SK-N-SH (cell line): ENCODE results near the gene SP2. TPM values are rescaled to one million over a fixed set of nuclear protein-coding genes. Genes with fewer than 3 reads are reported as not detected.

Experiments
- CTCF ChIA-PET: fragments of 300-600, 350-600 bp; formaldehyde crosslinking; extraction: SDS; loops from one replicate; lab custom pipeline; 2021; lab: Yijun Ruan, JAX
- POLR2A ChIA-PET: fragments of 350-600 bp; sonication (Branson Sonifier 250); formaldehyde crosslinking; extraction: SDS; loops from one replicate; lab custom pipeline; 2020; ENCODE audit warnings: antibody characterized with exemption, inconsistent platforms; lab: Yijun Ruan, JAX
- DNase-seq: peaks from one replicate; pipeline ENCODE4 v3.0.0; 2012
- H2AFZ ChIP-seq: fragments of 200-600 bp; sonication (generic); 2 replicates; pipeline ENCODE4 v1.8.1; 2016; ENCODE audit warnings: antibody characterized with exemption, mild to moderate bottlenecking, low read depth
- H3F3A ChIP-seq: fragments of 200-600 bp; sonication (generic); replicated peaks from 2 replicates; pipeline ENCODE3; 2016; ENCODE audit warnings: antibody characterized with exemption, mild to moderate bottlenecking; ENCODE audit not compliant: insufficient read depth
- H3K27ac ChIP-seq, 2 experiments: fragments of 200-500 bp in 1 of 2; fragments of 200-600 bp in 1 of 2; sonication (Bioruptor generic) in 1 of 2; sonication (generic), shearing (Covaris generic) in 1 of 2; 2 replicates each; pipeline versions ENCODE4 v1.5.1 to v1.6.1; 2014 to 2016; ENCODE audit warnings: low read depth in 2 of 2, inconsistent platforms in 1 of 2, low read length in 1 of 2, mild to moderate bottlenecking in 1 of 2, mixed read lengths in 1 of 2
- H3K27me3 ChIP-seq: fragments of 200-600 bp; sonication (generic), shearing (Covaris generic); 2 replicates; pipeline ENCODE4 v1.6.1; 2016; ENCODE audit warnings: mixed run types; ENCODE audit not compliant: insufficient read depth
- H3K36me3 ChIP-seq, 2 experiments: fragments of 200-500 bp in 1 of 2; fragments of 200-600 bp in 1 of 2; sonication (Bioruptor generic) in 1 of 2; sonication (generic) in 1 of 2; replicated peaks in 1 of 2; 2 replicates each; pipeline versions ENCODE3 to v1.5.1; 2014 to 2016; ENCODE audit warnings: low read length in 1 of 2, mild to moderate bottlenecking in 1 of 2; ENCODE audit not compliant: insufficient read depth in 2 of 2, control insufficient read depth in 1 of 2
- H3K4me1 ChIP-seq, 2 experiments: fragments of 200-500 bp in 1 of 2; fragments of 200-600 bp in 1 of 2; sonication (Bioruptor generic) in 1 of 2; sonication (generic), shearing (Covaris generic) in 1 of 2; 2 replicates each; pipeline versions ENCODE4 v1.5.1 to v1.6.1; 2014 to 2016; ENCODE audit warnings: low read depth in 1 of 2, low read length in 1 of 2, mixed run types in 1 of 2; ENCODE audit not compliant: insufficient read depth in 2 of 2, control insufficient read depth in 1 of 2
- H3K4me2 ChIP-seq: fragments of 200-600 bp; sonication (generic), shearing (Covaris generic); 2 replicates; pipeline ENCODE4 v1.6.1; 2017; ENCODE audit warnings: mixed run types
- H3K4me3 ChIP-seq, 2 experiments: fragments of 200-500 bp in 1 of 2; fragments of 200-600 bp in 1 of 2; sonication (Bioruptor generic) in 1 of 2; sonication (generic), shearing (Covaris generic) in 1 of 2; 2 replicates each; pipeline versions ENCODE4 v1.5.1 to v1.8.1; 2014 to 2016; ENCODE audit warnings: low read depth in 2 of 2, inconsistent platforms in 1 of 2, low read length in 1 of 2, mild to moderate bottlenecking in 1 of 2, mixed read lengths in 1 of 2, moderate library complexity in 1 of 2
- H3K79me2 ChIP-seq: fragments of 200-600 bp; sonication (generic); 2 replicates; pipeline ENCODE4 v1.8.1; 2017; ENCODE audit warnings: mild to moderate bottlenecking; ENCODE audit not compliant: insufficient read depth
- H3K9ac ChIP-seq: fragments of 200-600 bp; sonication (generic); 2 replicates; pipeline ENCODE4 v1.6.1; 2017; ENCODE audit warnings: mixed run types
- H3K9me2 ChIP-seq: fragments of 200-600 bp; sonication (generic); 2 replicates; pipeline ENCODE4 v1.6.1; 2017; ENCODE audit warnings: mixed run types
- H3K9me3 ChIP-seq: fragments of 200-600 bp; sonication (generic); 2 replicates; pipeline ENCODE4 v1.6.1; 2017; ENCODE audit warnings: mixed run types, mild to moderate bottlenecking, moderate library complexity
- H4K20me1 ChIP-seq: fragments of 200-600 bp; sonication (generic); 2 replicates; pipeline ENCODE4 v1.6.1; 2017; ENCODE audit warnings: mild to moderate bottlenecking, mixed run types; ENCODE audit not compliant: insufficient read depth
- CHD2 ChIP-seq: fragments of 150-350 bp; IDR thresholded peaks from 2 replicates; pipeline ENCODE4 v1.6.1; 2018; ENCODE audit warnings: low read length; ENCODE audit not compliant: partially characterized antibody
- EZH2phosphoT487 ChIP-seq: fragments of 200-600 bp; sonication (generic); IDR thresholded peaks from 2 replicates; pipeline ENCODE4 v1.6.1; 2017; ENCODE audit warnings: low read depth, mixed run types, mild to moderate bottlenecking, antibody characterized with exemption, moderate library complexity, borderline replicate concordance
- FOSL2 ChIP-seq: IDR thresholded peaks from 2 replicates; pipeline ENCODE4 v1.4.0; 2012; ENCODE audit warnings: low read depth, mild to moderate bottlenecking, moderate library complexity, borderline replicate concordance
- FOXJ3 ChIP-seq: sonication (generic); formaldehyde crosslinking; IDR thresholded peaks from 2 replicates; pipeline ENCODE4 v1.5.1; 2020; ENCODE audit warnings: mild to moderate bottlenecking, missing genetic modification reagents
- FOXM1 ChIP-seq: IDR thresholded peaks from 2 replicates; pipeline ENCODE4 v1.4.0; 2012; ENCODE audit warnings: low read depth, mild to moderate bottlenecking
- GATA2 ChIP-seq: sonication (generic); formaldehyde crosslinking; IDR thresholded peaks from 2 replicates; pipeline ENCODE4 v1.5.0; 2020; ENCODE audit warnings: mild to moderate bottlenecking, missing genetic modification reagents
- JUND ChIP-seq: IDR thresholded peaks from 2 replicates; pipeline ENCODE4 v1.4.0; 2012
- MAX ChIP-seq: IDR thresholded peaks from 2 replicates; pipeline ENCODE4 v1.4.0; 2012; ENCODE audit warnings: low read depth
- MEF2A ChIP-seq: IDR thresholded peaks from 2 replicates; pipeline ENCODE4 v1.4.0; 2012; ENCODE audit warnings: low read depth, borderline replicate concordance
- MXI1 ChIP-seq: IDR thresholded peaks from 2 replicates; pipeline ENCODE4 v1.6.1; 2012; ENCODE audit warnings: mild to moderate bottlenecking, low read depth, low read length, improper control_type of control experiment
- NFIC ChIP-seq: IDR thresholded peaks from 2 replicates; pipeline ENCODE4 v1.4.0; 2012; ENCODE audit warnings: borderline replicate concordance
- POLR2AphosphoS5 ChIP-seq: IDR thresholded peaks from 2 replicates; pipeline ENCODE4 v1.6.1; 2012; ENCODE audit warnings: low read depth, low read length
- RCOR1 ChIP-seq: fragments of 150-350 bp; IDR thresholded peaks from 2 replicates; pipeline ENCODE4 v1.6.1; 2017; ENCODE audit warnings: antibody characterized with exemption, low read length
- RXRA ChIP-seq: IDR thresholded peaks from 2 replicates; pipeline ENCODE4 v1.4.0; 2012; ENCODE audit warnings: low read depth, mild to moderate bottlenecking, borderline replicate concordance
- SMC3 ChIP-seq: IDR thresholded peaks from 2 replicates; pipeline ENCODE4 v1.6.1; 2012; ENCODE audit warnings: low read depth, low read length, improper control_type of control experiment
- TCF12 ChIP-seq: IDR thresholded peaks from 2 replicates; pipeline ENCODE4 v1.4.0; 2012
- TEAD4 ChIP-seq: IDR thresholded peaks from 2 replicates; pipeline ENCODE4 v1.4.0; 2012; ENCODE audit warnings: mild to moderate bottlenecking, borderline replicate concordance; ENCODE audit not compliant: insufficient read depth
- YY1 ChIP-seq: IDR thresholded peaks from 2 replicates; pipeline ENCODE4 v1.4.0; 2012; ENCODE audit warnings: low read depth, mild to moderate bottlenecking
- ZBTB33 ChIP-seq: IDR thresholded peaks from 2 replicates; pipeline ENCODE4 v1.4.0; 2012; ENCODE audit warnings: low read depth, borderline replicate concordance
- WGBS: methylation state at CpG from one replicate; pipeline ENCODE4 v1.1.6; 2017; ENCODE audit warnings: low lambda C conversion rate; 5-methylcytosine and 5-hydroxymethylcytosine counted together
- polyA plus RNA-seq, 3 experiments: library from polyadenylated mRNA; depleted of rRNA; stranded (reverse); fragments of >200 nt; gene quantifications; 2 replicates each; pipeline ENCODE4 v1.2.3, GENCODE V29; 2012
- TF ChIP-seq, protein P1 (sequence below): fragments of 200-600 bp; sonication (generic); IDR thresholded peaks from 2 replicates; pipeline ENCODE4 v1.6.1; 2017; ENCODE audit warnings: antibody characterized with exemption, mild to moderate bottlenecking, moderate library complexity

Gene SP2
- polyA plus RNA-seq, 1 of the 3 experiments (the other 2 are of a cell fraction) = 16.7 TPM

DNA sequence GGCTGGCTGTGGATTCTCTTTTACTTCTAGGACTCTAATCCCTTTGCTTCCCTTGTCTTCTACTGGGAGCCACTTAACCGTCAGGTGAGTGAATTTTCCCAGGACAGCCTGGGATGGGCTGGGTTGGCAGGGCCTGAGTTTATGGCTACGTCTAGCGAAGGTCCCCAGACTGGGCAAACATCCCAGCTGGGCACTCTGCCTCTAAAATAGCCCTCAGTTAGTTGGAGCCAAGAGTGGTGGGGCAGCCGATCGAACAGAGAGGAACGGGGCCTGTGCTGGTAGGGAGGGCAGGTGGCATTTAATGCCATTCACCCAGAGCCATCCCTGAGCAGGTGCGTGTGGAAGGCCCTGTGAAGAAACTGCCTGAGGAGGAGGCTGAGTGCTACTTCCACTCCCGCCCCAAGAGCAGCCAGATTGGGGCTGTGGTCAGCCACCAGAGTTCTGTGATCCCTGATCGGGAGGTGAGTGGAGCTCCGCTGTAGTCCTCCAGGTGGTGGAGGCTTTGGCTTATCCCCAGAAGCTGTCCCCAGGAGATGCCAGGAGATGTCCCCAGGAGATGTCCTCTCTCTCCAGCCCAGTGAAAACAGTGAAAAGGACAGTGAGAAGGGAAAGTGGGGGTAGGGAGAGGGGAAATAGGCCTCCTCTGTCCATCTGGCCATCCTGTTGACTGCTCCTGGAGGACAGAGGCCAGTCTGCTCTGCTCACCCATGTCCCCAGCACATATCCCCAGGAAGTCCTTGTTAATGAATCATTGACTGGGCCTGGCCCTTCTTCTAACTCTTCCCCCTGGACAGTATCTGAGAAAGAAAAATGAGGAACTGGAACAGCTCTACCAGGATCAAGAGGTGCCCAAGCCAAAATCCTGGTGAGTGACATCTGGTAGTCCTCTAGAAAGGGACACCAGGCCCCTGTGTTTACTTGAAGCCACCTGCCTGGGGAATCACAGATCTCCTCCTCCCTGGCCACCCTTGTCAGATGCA is 49.8 kb downstream of the SP2 start:
- no peaks in the 10 kb centered on the region for H3K9me3 ChIP-seq
- no peak overlapping the region for H2AFZ ChIP-seq
- peaks cover 13% of the 10 kb centered on the region; the same call in 1 of the 2 replicates for H3K79me2 ChIP-seq
- POLR2A ChIA-PET = interaction anchor here (1.8 kb wide), 1 partner anchor 25 kb away, joined by 8 read pairs; the partner anchor contains the start of gene CDK5RAP3
- CTCF ChIA-PET = interaction anchor here (0.7 to 41.6 kb wide), 24 partner anchors 8 to 965 kb away, joined by 3 to 1216 read pairs (median 4); partner anchors contain the start of genes CDK5RAP3, LRRC46, MRPL10 and PNPO
- H3K9ac ChIP-seq = no peak overlapping the region
- H3K27ac ChIP-seq = no peak overlapping the region
- no peaks in the 10 kb centered on the region for H3K27me3 ChIP-seq
- H3K9me2 ChIP-seq = no peaks in the 10 kb centered on the region
- no peaks in the 10 kb centered on the region for H4K20me1 ChIP-seq
- peaks cover 11 to 20% of the 10 kb centered on the region in 2 experiments for H3K4me1 ChIP-seq
- 97% methylated on average over 10 of the region's 10 CpGs for WGBS
- no peak for DNase-seq
- no peak overlapping the region for H3K4me3 ChIP-seq
- peaks cover 14% of the 10 kb centered on the region for H3F3A ChIP-seq
- H3K4me2 ChIP-seq = no peak overlapping the region
- TF ChIP-seq RCOR1 = no peak
- TF ChIP-seq, all 33 proteins: peak for 0
- H3K36me3 ChIP-seq = peaks cover 3 to 34% of the 10 kb centered on the region in 2 experiments

DNA sequence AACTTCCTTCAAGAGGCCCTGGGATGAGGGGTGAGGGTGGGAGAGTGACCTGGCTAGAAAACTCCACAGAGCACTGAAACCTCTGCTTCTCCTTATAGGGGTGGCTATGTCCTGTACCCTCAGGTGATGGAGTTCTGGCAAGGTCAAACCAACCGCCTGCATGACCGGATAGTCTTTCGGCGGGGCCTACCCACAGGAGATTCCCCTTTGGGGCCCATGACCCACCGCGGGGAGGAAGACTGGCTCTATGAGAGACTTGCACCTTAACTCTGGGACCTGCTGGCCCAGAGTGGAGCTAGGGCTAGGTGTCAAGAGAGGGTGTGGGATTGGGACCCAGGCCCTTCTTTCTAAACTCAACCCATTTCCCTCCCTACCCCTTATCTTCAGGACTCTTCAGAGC is 50.5 kb downstream of the SP2 start:
- H2AFZ ChIP-seq = no peak overlapping the region
- 96% methylated on average over 5 of the region's 6 CpGs for WGBS
- H3K9me3 ChIP-seq = no peaks in the 10 kb centered on the region
- H3K4me1 ChIP-seq = peaks cover 11 to 16% of the 10 kb centered on the region in 2 experiments
- H3F3A ChIP-seq = peaks cover 14% of the 10 kb centered on the region
- TF ChIP-seq, protein P1, sequence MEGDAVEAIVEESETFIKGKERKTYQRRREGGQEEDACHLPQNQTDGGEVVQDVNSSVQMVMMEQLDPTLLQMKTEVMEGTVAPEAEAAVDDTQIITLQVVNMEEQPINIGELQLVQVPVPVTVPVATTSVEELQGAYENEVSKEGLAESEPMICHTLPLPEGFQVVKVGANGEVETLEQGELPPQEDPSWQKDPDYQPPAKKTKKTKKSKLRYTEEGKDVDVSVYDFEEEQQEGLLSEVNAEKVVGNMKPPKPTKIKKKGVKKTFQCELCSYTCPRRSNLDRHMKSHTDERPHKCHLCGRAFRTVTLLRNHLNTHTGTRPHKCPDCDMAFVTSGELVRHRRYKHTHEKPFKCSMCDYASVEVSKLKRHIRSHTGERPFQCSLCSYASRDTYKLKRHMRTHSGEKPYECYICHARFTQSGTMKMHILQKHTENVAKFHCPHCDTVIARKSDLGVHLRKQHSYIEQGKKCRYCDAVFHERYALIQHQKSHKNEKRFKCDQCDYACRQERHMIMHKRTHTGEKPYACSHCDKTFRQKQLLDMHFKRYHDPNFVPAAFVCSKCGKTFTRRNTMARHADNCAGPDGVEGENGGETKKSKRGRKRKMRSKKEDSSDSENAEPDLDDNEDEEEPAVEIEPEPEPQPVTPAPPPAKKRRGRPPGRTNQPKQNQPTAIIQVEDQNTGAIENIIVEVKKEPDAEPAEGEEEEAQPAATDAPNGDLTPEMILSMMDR = no peak
- TF ChIP-seq JUND (no peak), GATA2 (CRISPR knock-in tag) (no peak), MAX (no peak), FOSL2 (no peak), TEAD4 (no peak), CHD2 (no peak), NFIC (no peak), POLR2AphosphoS5 (no peak), YY1 (no peak), FOXJ3 (CRISPR knock-in tag) (no peak), FOXM1 (no peak), MEF2A (no peak), SMC3 (no peak), MXI1 (no peak), EZH2phosphoT487 (no peak), RXRA (no peak), ZBTB33 (no peak), RCOR1 (no peak), TCF12 (no peak)
- H3K9me2 ChIP-seq = no peaks in the 10 kb centered on the region
- H3K9ac ChIP-seq = no peak overlapping the region
- POLR2A ChIA-PET = interaction anchor here (0.5 to 1.8 kb wide), 2 partner anchors 9 to 24 kb away, joined by 3 to 8 read pairs; partner anchors contain the start of gene CDK5RAP3
- H3K79me2 ChIP-seq = peaks cover 13% of the 10 kb centered on the region; the same call in 1 of the 2 replicates
- H3K4me3 ChIP-seq = no peak overlapping the region; a peak in 1 of 4 replicates
- no peaks in the 10 kb centered on the region for H3K27me3 ChIP-seq
- H4K20me1 ChIP-seq = no peaks in the 10 kb centered on the region
- DNase-seq = no peak
- H3K27ac ChIP-seq = no peak overlapping the region
- peaks cover 3 to 34% of the 10 kb centered on the region in 2 experiments for H3K36me3 ChIP-seq
- no peak overlapping the region for H3K4me2 ChIP-seq
- CTCF ChIA-PET = interaction anchor here (0.7 to 41.6 kb wide), 32 partner anchors 8 to 1488 kb away, joined by 3 to 1216 read pairs (median 4); partner anchors contain the start of genes CDK5RAP3, LRRC46, MRPL10 and PNPO
